SKM-1 treated with dmso at 0.1 percent for 144 hours (cell line): ENCODE measurements around the gene CHRNA5.
"Not testable (repeated sequence)": the region's sequence is repeated elsewhere in the genome, so short reads cannot be mapped to it uniquely, and the experiment has no call there.

Experiments
- DNase-seq: peaks from one replicate; lab custom pipeline; 2025; ENCODE audit not compliant: unreplicated experiment; lab: John Stamatoyannopoulos, UW

Gene CHRNA5

DNA sequence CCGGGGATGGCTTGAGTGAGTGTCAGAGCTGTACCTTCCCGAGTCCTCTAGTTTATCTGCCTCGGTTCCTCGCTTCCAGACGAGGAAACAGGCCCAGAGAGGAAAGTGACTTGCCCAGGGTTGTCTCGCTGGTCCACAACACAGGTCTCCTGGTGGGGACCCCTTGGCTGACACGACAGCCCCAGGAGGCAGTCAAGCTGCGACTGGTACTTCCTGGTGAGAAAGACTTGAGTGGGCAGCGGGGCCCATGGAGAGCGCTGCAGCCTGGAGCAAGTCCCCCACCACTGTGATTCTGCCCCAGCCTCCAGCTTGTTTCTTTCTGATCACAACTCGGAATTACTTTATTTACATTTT, 600 bp upstream of the CHRNA5 start:
- DNase-seq: no peak

DNA sequence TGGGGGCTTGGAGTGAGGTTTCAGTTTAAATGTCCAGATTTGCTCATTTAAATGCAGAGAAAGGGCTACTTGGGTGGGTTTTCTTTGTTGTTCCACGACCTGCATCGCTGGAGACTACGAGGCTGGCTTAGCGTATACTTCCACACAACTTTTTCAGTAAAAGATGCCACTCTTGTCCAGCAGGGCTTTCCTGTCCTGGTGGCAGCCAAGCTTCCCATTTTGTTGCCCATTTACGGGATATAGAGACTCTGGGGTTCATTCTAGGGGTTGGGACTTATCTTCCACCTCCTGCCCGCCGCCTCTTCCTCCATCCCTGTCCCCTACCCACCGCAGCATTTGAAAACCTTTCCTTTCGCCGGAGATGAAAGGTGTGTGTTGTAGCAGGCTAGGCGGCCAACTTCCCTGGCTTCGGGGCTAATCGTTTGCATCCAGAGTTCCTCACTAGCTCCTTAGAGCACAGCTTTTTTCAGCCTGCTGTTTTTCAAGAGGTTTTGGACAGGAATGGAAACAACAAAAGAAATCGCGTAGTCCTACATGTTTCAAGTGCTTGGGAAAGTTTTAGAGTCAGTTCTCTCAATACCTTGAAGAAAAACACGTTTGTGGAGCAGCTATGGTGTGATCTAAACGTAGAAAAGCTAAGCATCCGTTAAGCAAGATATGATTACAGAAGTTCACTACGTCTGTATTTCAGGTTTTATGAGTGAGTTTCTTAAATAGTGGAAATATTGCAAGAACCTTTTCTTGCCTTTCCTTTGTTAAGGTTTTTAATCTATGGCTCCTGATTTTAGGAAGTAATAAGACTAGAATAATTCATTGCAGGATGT, 843 bp downstream of the CHRNA5 start:
- no peak for DNase-seq

DNA sequence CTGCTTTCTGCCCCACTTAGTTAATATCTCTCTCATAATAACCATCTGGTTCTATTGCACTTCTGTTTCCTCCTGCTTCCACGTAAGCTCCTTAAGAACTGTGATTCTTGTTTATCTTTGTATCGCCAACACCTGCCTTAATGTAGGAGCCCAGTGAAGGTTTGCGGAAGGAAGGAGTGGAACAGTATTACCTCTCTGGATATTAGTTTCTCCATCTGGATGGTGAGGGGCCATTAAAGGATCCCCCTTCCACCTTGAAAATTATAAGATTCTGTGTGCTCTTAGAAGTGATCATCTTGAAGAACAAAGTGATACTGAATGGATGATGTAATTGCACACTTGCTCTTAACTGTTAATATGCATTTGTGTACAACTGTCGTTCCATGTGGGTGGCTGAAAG, 2.2 kb downstream of the CHRNA5 start:
- no peak for DNase-seq

DNA sequence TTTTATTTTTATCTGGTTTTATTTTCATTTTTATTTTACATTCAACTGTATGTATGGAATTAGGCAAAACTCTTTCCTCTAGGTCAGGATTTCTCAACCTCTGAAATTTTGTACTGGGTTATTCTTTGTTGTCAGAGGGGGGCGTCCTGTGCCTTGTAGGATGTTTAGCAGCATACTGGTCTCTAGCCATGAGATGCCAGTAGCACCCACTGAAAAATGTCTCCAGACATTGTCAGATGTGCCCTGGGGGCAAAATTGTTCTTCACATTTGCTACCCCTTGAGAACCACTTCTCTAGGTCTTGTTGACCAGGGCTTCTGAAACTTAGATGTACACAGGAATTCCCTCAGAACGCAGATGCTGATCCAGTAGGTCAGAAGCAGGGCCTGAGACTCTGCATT, 5.4 kb downstream of the CHRNA5 start:
- DNase-seq: no peak

DNA sequence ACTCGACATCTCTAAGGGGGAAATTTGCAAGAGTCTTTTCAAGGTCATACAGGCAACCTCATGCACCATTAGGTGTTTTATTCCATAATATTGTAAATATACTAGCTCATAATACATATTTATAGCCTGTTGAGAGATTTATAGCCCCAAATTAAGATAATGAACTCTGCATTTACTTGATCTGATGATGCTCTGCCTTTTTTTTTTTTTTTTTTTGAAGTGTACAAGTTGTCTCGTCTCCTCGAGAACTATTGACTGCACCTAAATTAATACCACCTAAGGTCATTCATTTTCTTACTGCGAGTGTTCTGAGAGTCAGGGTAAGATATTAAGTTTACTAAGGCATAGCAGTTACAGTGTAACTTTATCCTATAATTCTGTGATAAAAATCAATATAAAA, 6.1 kb downstream of the CHRNA5 start:
- no peak for DNase-seq

DNA sequence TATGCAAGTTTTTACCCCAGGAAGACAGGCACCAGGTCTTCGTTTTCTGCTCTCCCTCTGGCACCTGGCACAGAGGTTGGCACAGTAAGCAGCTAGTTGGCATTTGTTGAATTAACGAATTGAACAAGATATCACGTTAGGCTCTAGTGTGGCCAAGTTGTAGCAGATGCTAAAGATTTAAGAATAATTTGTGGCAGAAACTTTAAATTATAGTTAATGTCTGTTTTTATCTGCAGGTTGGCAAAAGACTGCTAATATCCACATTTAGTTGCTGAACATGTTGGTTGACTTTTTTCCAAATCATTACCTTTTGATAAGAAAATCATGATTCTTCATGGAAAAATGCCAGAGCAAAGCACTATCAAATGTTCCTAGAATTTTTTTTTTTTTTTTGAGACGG, 8.1 kb downstream of the CHRNA5 start:
- no peak for DNase-seq

DNA sequence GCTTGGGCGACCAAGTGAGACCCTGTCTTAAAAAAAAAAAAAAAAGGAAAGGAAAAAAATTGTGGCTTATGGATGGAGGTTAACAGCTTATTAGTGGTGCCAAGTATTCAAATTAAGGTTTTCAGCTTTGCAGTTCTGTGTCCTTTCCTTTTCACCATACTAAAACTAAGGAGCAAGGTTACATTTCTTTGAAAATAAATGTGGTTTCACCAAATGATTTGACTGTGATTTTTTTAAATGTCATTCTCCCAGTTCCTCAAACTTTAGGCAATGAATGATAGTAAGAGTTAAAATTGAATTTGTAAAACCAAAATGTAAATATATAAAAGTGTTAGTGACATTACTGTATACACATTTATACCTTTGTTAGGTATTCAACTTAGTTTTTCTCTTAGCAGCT, 9.6 kb downstream of the CHRNA5 start:
- no peak for DNase-seq

DNA sequence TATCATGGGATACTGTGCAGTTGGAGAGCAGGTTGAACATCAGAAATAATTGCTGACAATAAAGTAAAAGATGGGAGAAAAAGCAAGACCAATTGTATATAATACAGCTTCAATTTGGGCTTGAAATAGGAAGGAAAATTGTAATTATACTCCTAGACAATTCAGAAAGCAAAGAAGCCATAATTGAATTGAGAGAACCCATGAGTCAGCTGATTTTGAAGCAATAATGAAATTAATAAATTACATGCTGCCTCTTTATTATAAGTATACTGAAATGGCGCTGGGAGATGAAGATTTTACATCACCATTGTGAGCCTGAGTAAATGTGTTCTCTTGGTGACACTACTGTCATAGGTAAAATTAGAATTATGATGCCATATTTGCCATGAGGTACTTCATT, 32.3 kb downstream of the CHRNA5 start:
- no peak for DNase-seq

DNA sequence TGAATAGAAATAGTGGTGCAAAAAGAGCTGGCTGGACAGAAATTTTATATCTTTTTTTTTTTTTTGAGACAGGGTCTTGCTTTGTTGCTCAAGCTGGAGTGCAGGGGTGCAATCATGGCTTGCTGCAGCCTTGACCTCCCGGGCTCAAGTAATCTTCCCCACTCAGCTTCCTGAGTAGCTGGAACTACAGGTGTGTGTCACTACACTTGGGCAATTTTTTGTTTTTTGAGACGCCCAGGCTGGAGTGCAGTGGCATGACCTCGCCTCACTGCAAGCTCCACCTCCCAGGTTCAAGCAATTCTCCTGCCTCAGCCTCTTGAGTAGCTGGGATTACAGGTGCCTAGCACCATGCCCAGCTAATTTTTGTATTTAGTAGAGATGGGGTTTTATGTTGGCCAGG, 33.0 kb downstream of the CHRNA5 start:
- DNase-seq: no peak

DNA sequence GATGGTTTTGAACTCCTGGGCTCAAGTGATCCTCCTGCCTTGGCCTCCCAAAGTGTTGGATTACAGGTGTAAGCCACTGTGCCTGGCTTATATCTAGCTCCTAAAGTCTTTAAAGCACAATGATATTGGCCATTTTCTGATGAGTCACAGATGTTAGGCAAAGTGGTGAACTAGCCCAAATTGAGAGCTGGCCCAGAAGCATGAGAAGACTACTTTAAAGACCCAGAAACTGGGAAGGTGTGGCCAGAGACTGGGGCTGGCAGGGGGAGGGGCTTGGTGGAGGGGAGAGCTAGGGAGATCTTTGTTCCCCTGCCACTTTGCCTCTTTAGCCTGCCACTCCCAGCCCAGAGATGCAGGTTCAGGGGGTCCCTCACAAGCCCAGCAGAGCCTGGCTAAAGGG, 33.9 kb downstream of the CHRNA5 start:
- DNase-seq: no peak

DNA sequence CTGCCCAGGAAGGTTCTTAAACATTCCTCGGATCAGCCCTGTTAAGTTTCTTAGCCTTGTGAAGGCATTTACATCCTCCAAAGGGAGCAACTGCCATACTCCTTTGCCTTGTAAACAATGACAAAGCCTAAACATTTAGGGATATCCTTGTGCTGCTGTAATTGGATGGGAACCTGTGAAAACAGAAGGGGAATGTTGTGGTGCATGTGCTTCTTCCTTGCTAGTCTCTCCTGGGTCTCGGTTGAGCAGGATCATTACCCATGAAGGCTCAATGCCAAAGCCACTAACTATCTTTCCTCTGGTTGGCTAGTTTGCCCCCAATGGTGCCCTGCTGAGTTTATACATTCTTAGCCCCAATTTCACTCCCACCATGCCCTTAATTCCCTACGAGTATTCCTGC, 38.1 kb downstream of the CHRNA5 start:
- DNase-seq: no peak

DNA sequence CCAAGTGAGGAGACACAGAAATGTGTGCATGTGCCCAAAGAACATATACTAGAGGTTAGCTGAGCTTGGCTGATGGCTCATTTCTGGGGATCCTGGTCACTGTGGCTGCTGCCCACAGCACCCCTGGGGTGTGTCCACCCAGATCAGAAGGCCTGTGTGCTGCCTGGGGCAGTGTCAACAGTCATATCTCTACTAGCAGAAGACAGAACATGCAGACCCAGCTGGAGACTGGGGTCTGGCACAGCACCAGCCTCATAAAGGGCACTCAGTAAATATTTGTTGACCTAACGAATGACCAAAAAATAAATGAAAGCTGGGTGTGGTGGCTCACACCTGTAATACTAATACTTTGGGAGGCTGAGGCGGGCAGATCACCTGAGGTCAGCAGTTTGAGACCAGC, 39.1 kb downstream of the CHRNA5 start:
- DNase-seq: no peak

DNA sequence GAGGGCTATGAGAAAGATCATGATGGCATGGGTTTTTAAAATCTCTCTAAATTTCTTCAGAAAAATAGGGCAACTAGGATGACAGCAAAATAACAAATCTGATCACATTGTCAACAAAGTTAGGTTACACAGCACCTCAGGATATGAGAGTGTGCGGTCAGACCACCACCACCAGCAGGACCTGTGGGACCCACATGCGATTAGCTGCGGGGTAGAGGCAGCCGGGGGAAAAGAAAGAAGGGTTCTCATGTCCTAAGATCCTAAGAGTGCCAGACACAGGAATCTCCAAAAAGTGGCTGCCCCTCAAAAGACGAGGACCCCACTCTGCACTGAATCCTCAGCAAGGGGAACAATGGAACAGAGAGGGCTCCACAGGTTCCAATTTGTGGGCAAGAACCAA, 39.9 kb downstream of the CHRNA5 start:
- DNase-seq: no peak

DNA sequence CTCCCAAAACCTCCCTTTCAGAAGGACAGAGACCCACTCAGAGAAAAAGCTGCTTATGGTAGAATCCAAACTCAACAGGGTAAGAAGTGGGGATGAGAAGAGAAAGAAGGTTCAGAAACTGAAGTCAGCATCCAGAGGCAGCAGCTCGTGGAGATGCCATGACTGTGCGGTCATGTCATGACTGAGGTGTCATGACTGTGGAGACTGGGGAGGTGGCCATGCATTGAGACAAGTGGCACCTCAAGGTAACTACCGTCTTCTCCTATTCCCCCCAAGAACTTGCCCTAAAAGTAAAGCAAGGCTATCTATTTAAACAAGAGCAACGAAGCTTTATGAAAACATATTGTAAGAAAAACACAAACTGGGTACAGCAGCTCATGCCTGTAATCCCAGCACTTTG, 40.4 kb downstream of the CHRNA5 start:
- DNase-seq: no peak

DNA sequence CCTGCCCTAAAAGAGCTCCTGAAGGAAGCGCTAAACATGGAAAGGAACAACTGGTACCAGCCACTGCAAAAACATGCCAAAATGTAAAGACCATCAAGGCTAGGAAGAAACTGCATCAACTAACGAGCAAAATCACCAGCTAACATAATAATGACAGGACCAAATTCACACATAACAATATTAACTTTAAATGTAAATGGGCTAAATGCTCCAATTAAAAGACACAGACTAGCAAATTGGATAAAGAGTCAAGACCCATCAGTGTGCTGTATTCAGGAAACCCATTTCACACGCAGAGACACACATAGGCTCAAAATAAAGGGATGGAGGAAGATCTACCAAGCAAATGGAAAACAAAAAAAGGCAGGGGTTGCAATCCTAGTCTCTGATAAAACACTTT, 44.2 kb downstream of the CHRNA5 start:
- not testable (repeated sequence) for DNase-seq

DNA sequence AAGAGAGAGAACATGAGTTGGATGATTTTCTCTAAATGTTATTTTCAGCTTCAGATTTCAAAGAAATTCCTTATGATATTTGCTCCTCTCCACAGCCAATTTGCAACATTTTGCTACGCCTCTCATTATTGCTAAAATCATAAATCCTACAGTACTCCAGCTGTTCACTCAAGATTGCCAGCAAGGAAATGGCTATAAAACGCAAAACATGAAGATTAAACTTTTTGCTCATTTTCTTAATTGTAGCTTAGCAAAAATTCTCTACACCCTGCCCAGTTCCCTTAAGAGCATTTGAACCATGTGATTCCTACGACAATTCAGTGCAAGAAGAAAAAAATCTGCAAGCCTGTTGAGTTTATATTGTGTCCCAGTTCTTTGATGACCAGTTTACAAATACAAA, 48.7 kb downstream of the CHRNA5 start:
- no peak for DNase-seq

DNA sequence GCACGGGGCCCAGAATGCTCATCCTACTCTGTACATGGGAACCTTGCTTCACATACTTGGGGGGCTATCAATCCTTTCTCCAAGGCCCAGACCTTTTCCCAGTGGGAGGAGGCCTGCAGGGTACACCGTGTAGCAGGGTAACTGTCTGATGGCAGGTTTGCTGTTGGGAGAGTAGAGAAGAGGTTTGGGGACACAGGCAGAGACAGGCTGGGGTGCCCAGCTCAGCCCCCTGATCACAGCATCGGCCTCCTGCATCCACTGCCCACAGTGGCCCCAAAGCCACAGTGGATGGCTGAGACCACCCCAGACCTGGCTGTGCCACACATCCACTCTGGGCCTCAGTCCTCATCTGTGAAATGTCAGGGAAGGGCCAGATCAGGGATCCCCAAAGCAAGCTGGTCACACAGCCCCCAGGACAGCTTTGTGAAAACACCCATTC, 49.9 kb downstream of the CHRNA5 start:
- DNase-seq: no peak

DNA sequence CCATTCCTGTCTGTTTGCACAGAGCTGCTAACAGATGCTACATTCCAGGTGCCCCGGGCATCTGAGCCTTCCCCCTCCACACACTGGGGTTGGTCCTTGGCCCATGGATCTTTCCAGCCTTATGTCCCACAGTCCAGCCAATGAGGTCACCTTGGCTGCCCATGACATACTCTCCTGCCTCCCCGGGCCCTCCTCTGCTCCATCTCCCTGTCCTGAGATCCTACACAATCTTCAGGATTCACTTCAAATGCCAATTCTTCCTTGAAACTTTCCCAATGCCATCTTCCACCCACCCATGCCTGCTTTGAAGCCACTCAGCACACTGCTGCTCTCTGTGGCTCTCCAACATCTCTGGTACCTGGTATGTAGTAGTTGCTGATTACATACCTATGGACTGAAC, 51.2 kb downstream of the CHRNA5 start:
- DNase-seq: no peak

DNA sequence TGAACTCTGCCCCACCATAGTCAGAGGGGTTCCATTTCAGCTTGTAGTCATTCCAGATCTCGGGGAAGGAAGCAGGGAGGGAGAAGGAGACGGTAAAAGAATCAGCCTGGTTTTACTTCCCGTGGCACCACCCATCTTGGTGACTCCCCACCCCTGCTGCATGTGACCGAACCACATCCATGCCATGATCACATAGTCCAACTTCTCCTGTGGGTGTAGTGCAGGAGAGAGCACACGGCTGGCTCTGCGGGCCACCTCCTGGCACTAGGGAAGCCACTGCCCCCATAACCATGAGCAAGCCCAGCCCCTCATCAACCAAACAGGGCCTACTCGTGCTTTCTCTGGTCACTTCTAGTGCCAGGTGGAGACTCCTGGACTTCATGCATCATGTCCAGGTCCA, 51.8 kb downstream of the CHRNA5 start:
- no peak for DNase-seq

DNA sequence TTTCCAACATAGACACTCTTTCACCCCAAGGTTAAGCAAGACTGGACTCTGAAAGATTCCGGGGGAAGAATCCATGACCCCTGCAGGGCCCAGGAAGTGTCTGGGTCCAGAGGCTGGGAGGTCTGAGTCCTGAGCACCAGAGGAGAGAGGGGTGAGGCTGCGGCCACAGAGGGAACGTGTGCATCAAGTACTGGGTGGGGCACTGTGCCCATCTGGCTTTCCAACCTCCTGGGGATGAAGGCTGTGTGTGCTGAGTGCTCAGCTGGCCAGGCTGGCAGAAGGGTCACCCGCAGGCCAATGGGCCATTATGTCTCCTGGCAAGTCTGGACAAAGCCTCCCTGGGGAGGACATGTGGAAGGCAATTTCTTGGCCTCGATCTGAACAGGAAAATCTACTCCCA, 52.2 kb downstream of the CHRNA5 start:
- DNase-seq: no peak

DNA sequence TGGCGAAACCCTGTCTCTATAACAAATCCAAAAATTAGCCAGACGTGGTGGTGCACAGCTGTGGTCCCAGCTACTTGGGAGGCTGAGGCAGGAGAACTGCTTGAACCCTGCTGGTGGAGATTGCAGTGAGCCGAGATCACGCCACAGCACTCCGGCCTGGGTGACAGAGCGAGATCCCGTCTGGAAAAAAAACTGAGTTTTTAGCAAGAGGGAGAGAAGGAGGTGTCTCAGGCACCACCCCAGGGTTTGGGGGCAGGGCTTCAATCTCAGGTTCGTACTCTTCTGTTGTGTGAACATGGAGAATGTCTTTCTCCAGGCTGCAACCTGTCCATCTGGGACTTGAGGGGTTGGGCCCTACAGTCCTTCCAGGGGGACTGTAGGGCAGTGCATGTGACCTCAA, 52.7 kb downstream of the CHRNA5 start:
- no peak for DNase-seq

DNA sequence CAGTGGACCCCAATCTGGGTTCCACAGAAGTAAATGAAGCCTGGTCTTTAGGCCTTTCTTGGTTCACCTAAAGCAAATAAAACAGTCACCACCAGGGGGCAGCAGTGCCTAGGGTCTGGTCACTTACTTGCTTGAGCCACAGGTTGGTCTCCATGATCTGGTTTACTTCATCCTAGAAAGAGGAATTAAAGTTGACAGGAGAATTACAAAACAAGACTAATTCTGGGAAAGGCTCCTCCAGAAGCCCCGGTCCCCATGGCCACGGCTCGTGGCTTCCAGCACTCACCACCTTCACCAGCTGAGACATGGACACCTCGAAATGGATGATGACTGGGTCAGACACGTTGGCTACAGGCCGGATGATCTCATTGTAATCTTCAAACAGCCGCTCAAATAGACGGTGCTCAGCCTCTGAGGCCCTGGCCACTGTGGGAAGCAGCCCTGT, 53.2 kb downstream of the CHRNA5 start:
- peak; percentile 61 for DNase-seq
